ENCODE results near the gene OR1I1.
"Not testable (repeated sequence)": the region's sequence is repeated elsewhere in the genome, so short reads cannot be mapped to it uniquely, and the experiment has no call there.

OR1I1 gene

GRCh38 chr19:15081911-15082310 is at the start of gene OR1I1:
TSS of gene OR1I1 (plus strand) at chr19:15082211. CDS start at chr19:15087066, 4,855 bp downstream.
- no peak for DNase-seq

- DNase-seq: no peak
Observed at GRCh38 chr19:15035795-15036311, 46.2 kb upstream of the OR1I1 start.

GRCh38 chr19:15037586-15037985 is 44.4 kb upstream of the OR1I1 start:
- no peak for DNase-seq

GRCh38 chr19:15038294-15038693 is 43.7 kb upstream of the OR1I1 start:
- no peak for DNase-seq

GRCh38 chr19:15042003-15042402 is 40.0 kb upstream of the OR1I1 start:
- no peak for DNase-seq

GRCh38 chr19:15042826-15043225 is 39.2 kb upstream of the OR1I1 start:
- DNase-seq: no peak

- no peak for DNase-seq
Observed at GRCh38 chr19:15045506-15045905, 36.5 kb upstream of the OR1I1 start.

- no peak for DNase-seq
Observed at GRCh38 chr19:15047680-15048079, 34.3 kb upstream of the OR1I1 start.

GRCh38 chr19:15048128-15048527 is 33.9 kb upstream of the OR1I1 start:
- no peak for DNase-seq

GRCh38 chr19:15048885-15049541 is 33.0 kb upstream of the OR1I1 start, which contains the start of gene CASP14:
TSS of gene CASP14 (plus strand) at chr19:15049480. CDS start at chr19:15052252, 2,772 bp downstream.
- DNase-seq: no peak

- no peak for DNase-seq
Observed at GRCh38 chr19:15050639-15051038, 31.4 kb upstream of the OR1I1 start.

GRCh38 chr19:15062036-15062435 is 20.0 kb upstream of the OR1I1 start:
- DNase-seq: no peak

GRCh38 chr19:15070386-15070785 is 11.6 kb upstream of the OR1I1 start:
- DNase-seq: not testable (repeated sequence)

- DNase-seq: no peak
Observed at GRCh38 chr19:15072930-15073647, 8.9 kb upstream of the OR1I1 start.

GRCh38 chr19:15074371-15074770 is 7.6 kb upstream of the OR1I1 start:
- DNase-seq: no peak

GRCh38 chr19:15075806-15076205 is 6.2 kb upstream of the OR1I1 start:
- DNase-seq: no peak

- not testable (repeated sequence) for DNase-seq
Observed at GRCh38 chr19:15080002-15080401, 2.0 kb upstream of the OR1I1 start.

GRCh38 chr19:15087182-15087581 is 5.2 kb downstream of the OR1I1 start:
- no peak for DNase-seq

GRCh38 chr19:15091918-15092753 is 10.1 kb downstream of the OR1I1 start:
- no peak for DNase-seq

- no peak for DNase-seq
Observed at GRCh38 chr19:15093001-15093400, 11.0 kb downstream of the OR1I1 start.

- DNase-seq: no peak
Observed at GRCh38 chr19:15096223-15096622, 14.2 kb downstream of the OR1I1 start.

GRCh38 chr19:15097980-15098379 is 16.0 kb downstream of the OR1I1 start:
- DNase-seq: not testable (repeated sequence)

- DNase-seq: no peak
Observed at GRCh38 chr19:15098460-15098859, 16.4 kb downstream of the OR1I1 start.
